ENCODE results near the gene SLC9A3.

The SLC9A3 gene

GRCh38 chr5:571791-572190 is 47.5 kb upstream of the SLC9A3 start:
- no peak overlapping the region for H3K9ac ChIP-seq (ENCODE audit: low read length)
- no peaks in the 10 kb centered on the region for H3K9me3 ChIP-seq (ENCODE audit: insufficient read depth, low read length)
- no peak for TF ChIP-seq CTCF (IDR thresholded peaks at IDR 0.05; ENCODE audit: low read depth, low read length)
- no peak for TF ChIP-seq EZH2phosphoT487 (IDR thresholded peaks at IDR 0.05; ENCODE audit: low read depth)
- H2AFZ ChIP-seq (ENCODE audit: low read depth, low read length) = no peak overlapping the region
- H3K27me3 ChIP-seq (ENCODE audit: low read depth, low read length) = peaks cover 10% of the 10 kb centered on the region; the same call in 1 of the 2 replicates
- H4K20me1 ChIP-seq (ENCODE audit: insufficient read depth, low read length) = no peaks in the 10 kb centered on the region
- H3K4me2 ChIP-seq (ENCODE audit: low read length) = no peak overlapping the region
- H3K4me3 ChIP-seq (ENCODE audit: low read length) = no peak overlapping the region
- no peak overlapping the region for H3K27ac ChIP-seq (ENCODE audit: low read length)
- no peaks in the 10 kb centered on the region for H3K36me3 ChIP-seq (replicated peaks; ENCODE audit: low read depth, low read length)
- no peaks in the 10 kb centered on the region for H3K4me1 ChIP-seq (ENCODE audit: low read length)
- no peaks in the 10 kb centered on the region for H3K79me2 ChIP-seq (ENCODE audit: low read length)

- no peak overlapping the region for H3K4me3 ChIP-seq (ENCODE audit: low read length)
- TF ChIP-seq EZH2phosphoT487 (IDR thresholded peaks at IDR 0.05; ENCODE audit: low read depth) (no peak), CTCF (IDR thresholded peaks at IDR 0.05; ENCODE audit: low read depth, low read length) (no peak)
- H3K9me3 ChIP-seq (ENCODE audit: insufficient read depth, low read length) = no peaks in the 10 kb centered on the region
- no peak overlapping the region for H2AFZ ChIP-seq (ENCODE audit: low read depth, low read length)
- peaks cover 3% of the 10 kb centered on the region; the same call in 1 of the 2 replicates for H3K27me3 ChIP-seq (ENCODE audit: low read depth, low read length)
- no peaks in the 10 kb centered on the region for H3K36me3 ChIP-seq (replicated peaks; ENCODE audit: low read depth, low read length)
- no peak overlapping the region for H3K4me2 ChIP-seq (ENCODE audit: low read length)
- H3K27ac ChIP-seq (ENCODE audit: low read length) = no peak overlapping the region
- no peaks in the 10 kb centered on the region for H4K20me1 ChIP-seq (ENCODE audit: insufficient read depth, low read length)
- no peak overlapping the region for H3K9ac ChIP-seq (ENCODE audit: low read length)
- H3K79me2 ChIP-seq (ENCODE audit: low read length) = no peaks in the 10 kb centered on the region
- no peaks in the 10 kb centered on the region for H3K4me1 ChIP-seq (ENCODE audit: low read length)
Observed at GRCh38 chr5:570886-571285, 46.6 kb upstream of the SLC9A3 start.

GRCh38 chr5:570446-570845 is 46.2 kb upstream of the SLC9A3 start:
- Histone ChIP-seq H3K4me2 (ENCODE audit: low read length) (no peak overlapping the region), H3K27ac (ENCODE audit: low read length) (no peak overlapping the region), H3K36me3 (replicated peaks; ENCODE audit: low read depth, low read length) (no peaks in the 10 kb centered on the region), H3K4me1 (ENCODE audit: low read length) (no peaks in the 10 kb centered on the region), H3K9ac (ENCODE audit: low read length) (no peak overlapping the region), H4K20me1 (ENCODE audit: insufficient read depth, low read length) (no peaks in the 10 kb centered on the region), H3K79me2 (ENCODE audit: low read length) (no peaks in the 10 kb centered on the region), H2AFZ (ENCODE audit: low read depth, low read length) (no peak overlapping the region), H3K27me3 (ENCODE audit: low read depth, low read length) (no peaks in the 10 kb centered on the region), H3K4me3 (ENCODE audit: low read length) (no peak overlapping the region), H3K9me3 (ENCODE audit: insufficient read depth, low read length) (no peaks in the 10 kb centered on the region)
- TF ChIP-seq CTCF (IDR thresholded peaks at IDR 0.05; ENCODE audit: low read depth, low read length) (no peak), EZH2phosphoT487 (IDR thresholded peaks at IDR 0.05; ENCODE audit: low read depth) (no peak)

- no peak overlapping the region for H3K27ac ChIP-seq (ENCODE audit: low read length)
- H3K27me3 ChIP-seq (ENCODE audit: low read depth, low read length) = no peaks in the 10 kb centered on the region
- H3K36me3 ChIP-seq (replicated peaks; ENCODE audit: low read depth, low read length) = no peaks in the 10 kb centered on the region
- H4K20me1 ChIP-seq (ENCODE audit: insufficient read depth, low read length) = no peaks in the 10 kb centered on the region
- H3K4me1 ChIP-seq (ENCODE audit: low read length) = no peaks in the 10 kb centered on the region
- no peak overlapping the region for H3K9ac ChIP-seq (ENCODE audit: low read length)
- no peak overlapping the region for H2AFZ ChIP-seq (ENCODE audit: low read depth, low read length)
- TF ChIP-seq CTCF (IDR thresholded peaks at IDR 0.05; ENCODE audit: low read depth, low read length) = no peak
- TF ChIP-seq EZH2phosphoT487 (IDR thresholded peaks at IDR 0.05; ENCODE audit: low read depth) = no peak
- H3K9me3 ChIP-seq (ENCODE audit: insufficient read depth, low read length) = no peaks in the 10 kb centered on the region
- no peaks in the 10 kb centered on the region for H3K79me2 ChIP-seq (ENCODE audit: low read length)
- H3K4me2 ChIP-seq (ENCODE audit: low read length) = no peak overlapping the region
- no peak overlapping the region for H3K4me3 ChIP-seq (ENCODE audit: low read length)
Observed at GRCh38 chr5:569868-570361, 45.7 kb upstream of the SLC9A3 start.
